Stimulated activated naive CD8-positive, alpha-beta T cell treated with anti-CD3 and anti-CD28 coated beads, Interleukin-15, Interleukin-2, amounts not matched to agents 100 ng/mL and 50 ng/mL, for 24 hours (primary cell): ENCODE results near the gene FARP1.

Source experiments
- H3K27ac Mint-ChIP-seq: one replicate; pipeline ENCODE4 v1.8.0; 2021; ENCODE audit warnings: mild to moderate bottlenecking, mixed read lengths
- H3K27me3 Mint-ChIP-seq: one replicate; pipeline ENCODE4 v1.8.0; 2021; ENCODE audit warnings: mixed read lengths
- H3K36me3 Mint-ChIP-seq: one replicate; pipeline ENCODE4 v1.8.0; 2021; ENCODE audit warnings: low read depth, mixed read lengths
- H3K4me1 Mint-ChIP-seq: one replicate; pipeline ENCODE4 v1.8.0; 2021; ENCODE audit warnings: low read depth, mixed read lengths
- H3K4me3 Mint-ChIP-seq: one replicate; pipeline ENCODE4 v1.8.0; 2021; ENCODE audit warnings: mild to moderate bottlenecking, mixed read lengths
- H3K9me3 Mint-ChIP-seq: one replicate; pipeline ENCODE4 v1.8.0; 2021; ENCODE audit warnings: mixed read lengths

The FARP1 gene

GRCh38 chr13:98326291-98326690, 183.4 kb downstream of the FARP1 start:
- H3K4me1 Mint-ChIP-seq: no peaks in the 10 kb centered on the region
- no peaks in the 10 kb centered on the region for H3K9me3 Mint-ChIP-seq
- H3K4me3 Mint-ChIP-seq: no peak overlapping the region
- no peak overlapping the region for H3K27ac Mint-ChIP-seq
- H3K27me3 Mint-ChIP-seq: no peaks in the 10 kb centered on the region
- H3K36me3 Mint-ChIP-seq: no peaks in the 10 kb centered on the region

GRCh38 chr13:98327371-98328270, 184.7 kb downstream of the FARP1 start:
- no peaks in the 10 kb centered on the region for H3K36me3 Mint-ChIP-seq

GRCh38 chr13:98328511-98328910, 185.6 kb downstream of the FARP1 start:
- H3K36me3 Mint-ChIP-seq: no peaks in the 10 kb centered on the region
- H3K27me3 Mint-ChIP-seq: peaks cover 11% of the 10 kb centered on the region
- H3K4me3 Mint-ChIP-seq: no peak overlapping the region
- H3K27ac Mint-ChIP-seq: no peak overlapping the region
- H3K4me1 Mint-ChIP-seq: no peaks in the 10 kb centered on the region
- H3K9me3 Mint-ChIP-seq: no peaks in the 10 kb centered on the region

More at GRCh38 chr13:98327371-98328270, 184.7 kb downstream of the FARP1 start:
- Mint-ChIP-seq H3K27ac (no peak overlapping the region), H3K9me3 (no peaks in the 10 kb centered on the region), H3K4me1 (no peaks in the 10 kb centered on the region), H3K27me3 (peaks cover 5% of the 10 kb centered on the region), H3K4me3 (no peak overlapping the region)

- Mint-ChIP-seq H3K36me3 (no peaks in the 10 kb centered on the region), H3K9me3 (peaks cover 9% of the 10 kb centered on the region), H3K4me3 (no peak overlapping the region), H3K4me1 (no peaks in the 10 kb centered on the region), H3K27me3 (peaks cover 30% of the 10 kb centered on the region), H3K27ac (no peak overlapping the region)
Measured at GRCh38 chr13:98332222-98332621, 189.3 kb downstream of the FARP1 start.

GRCh38 chr13:98332691-98333090, 189.8 kb downstream of the FARP1 start:
- Mint-ChIP-seq H3K9me3 (peaks cover 9% of the 10 kb centered on the region), H3K36me3 (no peaks in the 10 kb centered on the region), H3K27ac (no peak overlapping the region), H3K4me3 (no peak overlapping the region), H3K27me3 (peaks cover 30% of the 10 kb centered on the region), H3K4me1 (no peaks in the 10 kb centered on the region)

GRCh38 chr13:98333486-98333885, 190.6 kb downstream of the FARP1 start:
- no peak overlapping the region for H3K4me3 Mint-ChIP-seq
- H3K27ac Mint-ChIP-seq: no peak overlapping the region
- H3K4me1 Mint-ChIP-seq: no peaks in the 10 kb centered on the region
- peaks cover 37% of the 10 kb centered on the region for H3K27me3 Mint-ChIP-seq
- peaks cover 9% of the 10 kb centered on the region for H3K9me3 Mint-ChIP-seq
- no peaks in the 10 kb centered on the region for H3K36me3 Mint-ChIP-seq

GRCh38 chr13:98334620-98335205, 191.8 kb downstream of the FARP1 start:
- peaks cover 9% of the 10 kb centered on the region for H3K9me3 Mint-ChIP-seq
- H3K4me1 Mint-ChIP-seq: no peaks in the 10 kb centered on the region
- no peaks in the 10 kb centered on the region for H3K36me3 Mint-ChIP-seq
- H3K27me3 Mint-ChIP-seq: peaks cover 45% of the 10 kb centered on the region
- H3K27ac Mint-ChIP-seq: no peak overlapping the region
- no peak overlapping the region for H3K4me3 Mint-ChIP-seq

GRCh38 chr13:98335721-98336120, 192.8 kb downstream of the FARP1 start:
- Mint-ChIP-seq H3K4me3 (no peak overlapping the region), H3K4me1 (no peaks in the 10 kb centered on the region), H3K9me3 (peaks cover 9% of the 10 kb centered on the region), H3K36me3 (no peaks in the 10 kb centered on the region), H3K27me3 (peaks cover 52% of the 10 kb centered on the region), H3K27ac (no peak overlapping the region)

GRCh38 chr13:98338310-98338709, 195.4 kb downstream of the FARP1 start:
- peaks cover 47% of the 10 kb centered on the region for H3K27me3 Mint-ChIP-seq

GRCh38 chr13:98339684-98340425, 197.0 kb downstream of the FARP1 start:
- H3K27ac Mint-ChIP-seq: no peak overlapping the region
- H3K27me3 Mint-ChIP-seq: peaks cover 46% of the 10 kb centered on the region
- H3K4me3 Mint-ChIP-seq: no peak overlapping the region
- no peaks in the 10 kb centered on the region for H3K4me1 Mint-ChIP-seq
- H3K9me3 Mint-ChIP-seq: peaks cover 9% of the 10 kb centered on the region
- no peaks in the 10 kb centered on the region for H3K36me3 Mint-ChIP-seq

More at GRCh38 chr13:98338310-98338709, 195.4 kb downstream of the FARP1 start:
- H3K9me3 Mint-ChIP-seq: peaks cover 9% of the 10 kb centered on the region
- H3K36me3 Mint-ChIP-seq: no peaks in the 10 kb centered on the region
- no peaks in the 10 kb centered on the region for H3K4me1 Mint-ChIP-seq
- no peak overlapping the region for H3K27ac Mint-ChIP-seq
- H3K4me3 Mint-ChIP-seq: no peak overlapping the region

- Mint-ChIP-seq H3K27me3 (peaks cover 36% of the 10 kb centered on the region), H3K36me3 (no peaks in the 10 kb centered on the region), H3K27ac (no peak overlapping the region), H3K4me3 (no peak overlapping the region), H3K4me1 (no peaks in the 10 kb centered on the region), H3K9me3 (no peaks in the 10 kb centered on the region)
Measured at GRCh38 chr13:98342953-98343352, 200.1 kb downstream of the FARP1 start.

- peaks cover 31% of the 10 kb centered on the region for H3K27me3 Mint-ChIP-seq
- H3K4me1 Mint-ChIP-seq: no peaks in the 10 kb centered on the region
- H3K9me3 Mint-ChIP-seq: no peaks in the 10 kb centered on the region
- H3K36me3 Mint-ChIP-seq: no peaks in the 10 kb centered on the region
- H3K4me3 Mint-ChIP-seq: no peak overlapping the region
- no peak overlapping the region for H3K27ac Mint-ChIP-seq
Measured at GRCh38 chr13:98343461-98343860, 200.6 kb downstream of the FARP1 start.

- H3K4me3 Mint-ChIP-seq: no peak overlapping the region
- H3K27ac Mint-ChIP-seq: no peak overlapping the region
- H3K9me3 Mint-ChIP-seq: no peaks in the 10 kb centered on the region
- H3K36me3 Mint-ChIP-seq: no peaks in the 10 kb centered on the region
- H3K27me3 Mint-ChIP-seq: peaks cover 23% of the 10 kb centered on the region
- no peaks in the 10 kb centered on the region for H3K4me1 Mint-ChIP-seq
Measured at GRCh38 chr13:98344392-98344791, 201.5 kb downstream of the FARP1 start.

- no peaks in the 10 kb centered on the region for H3K4me1 Mint-ChIP-seq
- H3K36me3 Mint-ChIP-seq: no peaks in the 10 kb centered on the region
- H3K4me3 Mint-ChIP-seq: no peak overlapping the region
- H3K27ac Mint-ChIP-seq: no peak overlapping the region
- H3K9me3 Mint-ChIP-seq: no peaks in the 10 kb centered on the region
- peaks cover 18% of the 10 kb centered on the region for H3K27me3 Mint-ChIP-seq
Measured at GRCh38 chr13:98345107-98345935, 202.4 kb downstream of the FARP1 start.
